Pancreas (tissue), 10 donors: ENCODE measurements around the gene TLE5. TPM values are rescaled to one million over a fixed set of nuclear protein-coding genes. Genes with fewer than 3 reads are reported as not detected.
"Not testable (repeated sequence)": the region's sequence is repeated elsewhere in the genome, so short reads cannot be mapped to it uniquely, and the experiment has no call there.

ENCODE experiments used
- ATAC-seq, 4 donors: fragments of 200-7000 bp; cut with Tn5 transposase; one replicate each; pipeline versions ENCODE4 v1.8.0 to v1.9.1; 2020; ENCODE audit warnings: mild to moderate bottlenecking in 4 of 4, moderate library complexity in 4 of 4
- DNase-seq, 6 donors: peaks; one replicate each; pipeline ENCODE4 v3.0.0-alpha.2; 2020
- FAIRE-seq: peaks from 2 replicates; lab custom pipeline; 2012; peaks lifted over from hg19 to GRCh38; lab: Jason Lieb, UNC
- H3K27ac ChIP-seq, 4 donors: fragments of 200-600 bp; sonication (generic); 1 replicate in 3 of 4; 2 replicates in 1 of 4; pipeline versions ENCODE4 v1.5.0 to v1.8.0; 2020
- H3K27me3 ChIP-seq, 4 donors: fragments of 200-600 bp; one replicate each; pipeline ENCODE4 v1.8.0; 2021
- H3K36me3 ChIP-seq, 3 donors: fragments of 200-600 bp; sonication (generic) in 1 of 3; one replicate each; pipeline versions ENCODE4 v1.5.0 to v1.8.0; 2020 to 2021
- H3K4me1 ChIP-seq, 3 donors: fragments of 200-600 bp; one replicate each; pipeline ENCODE4 v1.8.0; 2021
- H3K4me3 ChIP-seq, 4 donors: fragments of 200-600 bp; sonication (generic) in 2 of 4; one replicate each; pipeline versions ENCODE4 v1.5.0 to v1.8.0; 2020 to 2021
- H3K9me3 ChIP-seq, 4 donors: fragments of 200-600 bp; one replicate each; pipeline ENCODE4 v1.8.0; 2021
- WGBS, 2 donors: extraction: QIAGEN DNeasy Blood & Tissue Kit; methylation state at CpG; one replicate each; pipeline ENCODE4 v1.1.7; 2013; 5-methylcytosine and 5-hydroxymethylcytosine counted together
- intact Hi-C, 3 donors: fragments of 100-400 bp; cut with DNase I; formaldehyde crosslinking; loops; one replicate each; pipeline versions ENCODE4 v1.11.1 to v1.14.2; 2022
- polyA plus RNA-seq, 2 donors: library from polyadenylated mRNA; stranded (reverse); fragments of 200-250 nt; gene quantifications; one replicate each; pipeline ENCODE4 v1.2.3, GENCODE V29; 2013
- total RNA-seq, 6 donors: library from RNA; stranded (reverse); fragmentation: NEBNext Ultra II Directional in 4 of 6; extraction: Animal tissue kit (Norgen Biotek cat#: 25700) in 4 of 6; gene quantifications; one replicate each; pipeline versions ENCODE4 v1.2.1 to v1.2.4, GENCODE V29; 2021 to 2023
- TF ChIP-seq, protein P1 (sequence below), 4 donors: fragments of 200-600 bp; sonication (generic) in 3 of 4; IDR thresholded peaks; one replicate each; pipeline versions ENCODE4 v1.5.0 to v1.8.0; 2021; ENCODE audit warnings: antibody characterized with exemption in 4 of 4
- donor health status: healthy with polysubstance abuse.
- donor health status: DM: no; HTN: no; CAD: no; lungs with moderate emphysema.
- donor health status: DM: no; HTN: no; CAD: no.
- donor health status: control.
- donor health status: control.
- donor health status: Bipolar disorder and iron deficiency.
- donor health status: DM: yes; HTN: yes; CAD: no.
- donor health status: DM: no; HTN: no; CAD: no.
- donor health status: DM: no; HTN: no; CAD: no.
- donor health status: DM: yes; HTN: yes; CAD: no.

Gene TLE5
- total and polyA plus RNA-seq, 8 donors: 165 to 573 (median 229) TPM

DNA sequence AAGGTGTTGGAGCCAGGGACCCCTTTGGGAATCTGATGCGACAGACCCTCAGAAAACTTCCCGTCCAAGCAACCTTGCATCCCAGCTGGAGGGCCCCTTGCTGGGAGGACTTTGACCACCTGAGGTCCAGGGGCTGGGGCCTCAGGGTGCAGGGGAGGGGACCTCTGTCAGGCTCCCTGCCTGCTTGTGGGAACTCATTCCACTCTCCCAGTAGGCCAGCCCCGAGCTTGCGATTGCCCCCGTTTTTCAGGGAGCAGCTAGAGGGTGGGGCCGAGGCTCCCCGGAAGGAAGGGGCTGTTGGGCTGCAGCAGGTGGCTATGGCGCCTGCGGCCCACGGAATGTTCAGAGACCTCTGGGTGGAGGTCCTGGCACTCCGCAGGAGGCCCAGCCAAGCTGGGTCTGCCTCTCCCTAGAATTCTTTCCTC, 34.6 kb upstream of the TLE5 start:
- no peak for FAIRE-seq

DNA sequence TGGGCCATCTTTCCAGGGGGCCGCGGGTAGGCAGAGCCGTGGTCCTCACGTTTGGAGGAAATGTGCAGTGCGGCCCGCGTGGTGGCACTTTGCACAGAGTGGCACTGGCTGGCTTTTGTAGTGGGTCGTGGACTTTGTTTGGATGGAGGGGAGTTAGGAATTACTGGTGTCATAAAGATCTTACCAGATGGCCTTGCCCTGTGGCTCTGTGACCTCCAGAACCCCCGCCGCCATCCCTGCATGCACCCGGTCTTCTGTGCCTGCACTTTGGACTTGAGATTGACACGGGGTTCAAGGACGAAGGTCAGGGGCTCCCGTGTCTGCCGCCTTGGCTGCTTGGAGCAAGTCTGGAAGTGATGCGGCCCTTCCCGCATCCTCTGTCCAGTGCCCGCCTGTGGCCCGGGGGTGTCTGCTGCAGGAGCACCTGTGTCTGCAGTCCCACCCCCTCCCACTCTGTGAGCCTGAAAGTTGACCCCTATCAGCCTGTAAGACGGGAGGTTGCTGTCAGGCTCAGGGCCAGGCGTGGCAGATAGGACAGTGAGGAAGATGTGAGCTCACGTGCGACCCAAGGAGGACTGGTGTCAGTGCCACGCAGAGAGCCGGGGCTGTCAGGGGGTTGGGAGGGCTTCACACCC, 34.1 kb upstream of the TLE5 start:
- Histone ChIP-seq H3K4me1 (peaks cover 26 to 36% (median 29%) of the 10 kb centered on the region in 3 donors), H3K27me3 (no peaks in the 10 kb centered on the region), H3K9me3 (no peaks in the 10 kb centered on the region), H3K36me3 (no peaks in the 10 kb centered on the region), H3K27ac (peak overlapping the region in 2 of 4 donors; percentile 15 to 30), H3K4me3 (peak overlapping the region in 3 of 4 donors; percentile 72 to 97 (median 94))
- intact Hi-C loops: no loop called here
- DNase-seq (peak in 1 of 6 donors; percentile 68), FAIRE-seq (no peak), ATAC-seq (no peak)
- 16 to 20% methylated on average over 25 of the region's 25 CpGs for WGBS, 2 donors
- TF ChIP-seq, protein P1, sequence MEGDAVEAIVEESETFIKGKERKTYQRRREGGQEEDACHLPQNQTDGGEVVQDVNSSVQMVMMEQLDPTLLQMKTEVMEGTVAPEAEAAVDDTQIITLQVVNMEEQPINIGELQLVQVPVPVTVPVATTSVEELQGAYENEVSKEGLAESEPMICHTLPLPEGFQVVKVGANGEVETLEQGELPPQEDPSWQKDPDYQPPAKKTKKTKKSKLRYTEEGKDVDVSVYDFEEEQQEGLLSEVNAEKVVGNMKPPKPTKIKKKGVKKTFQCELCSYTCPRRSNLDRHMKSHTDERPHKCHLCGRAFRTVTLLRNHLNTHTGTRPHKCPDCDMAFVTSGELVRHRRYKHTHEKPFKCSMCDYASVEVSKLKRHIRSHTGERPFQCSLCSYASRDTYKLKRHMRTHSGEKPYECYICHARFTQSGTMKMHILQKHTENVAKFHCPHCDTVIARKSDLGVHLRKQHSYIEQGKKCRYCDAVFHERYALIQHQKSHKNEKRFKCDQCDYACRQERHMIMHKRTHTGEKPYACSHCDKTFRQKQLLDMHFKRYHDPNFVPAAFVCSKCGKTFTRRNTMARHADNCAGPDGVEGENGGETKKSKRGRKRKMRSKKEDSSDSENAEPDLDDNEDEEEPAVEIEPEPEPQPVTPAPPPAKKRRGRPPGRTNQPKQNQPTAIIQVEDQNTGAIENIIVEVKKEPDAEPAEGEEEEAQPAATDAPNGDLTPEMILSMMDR (IDR thresholded peaks at IDR 0.05): no peak

More for the DNA sequence above, 34.6 kb upstream of the TLE5 start:
- H3K4me1 ChIP-seq: peaks cover 26 to 36% (median 29%) of the 10 kb centered on the region in 3 donors
- TF ChIP-seq, protein P1 (IDR thresholded peaks at IDR 0.05): no peak
- H3K27ac ChIP-seq: peak overlapping the region in 3 of 4 donors; percentile 30 to 62 (median 53)
- no peaks in the 10 kb centered on the region for H3K27me3 ChIP-seq
- DNase-seq: peak in 1 of 6 donors; percentile 67
- peak overlapping the region in 2 of 4 donors; percentile 94 to 97 for H3K4me3 ChIP-seq
- intact Hi-C loops: no loop called here
- no peaks in the 10 kb centered on the region for H3K36me3 ChIP-seq
- WGBS, 2 donors: 14 to 19% methylated on average over 11 of the region's 11 CpGs
- H3K9me3 ChIP-seq: no peaks in the 10 kb centered on the region
- no peak for ATAC-seq

DNA sequence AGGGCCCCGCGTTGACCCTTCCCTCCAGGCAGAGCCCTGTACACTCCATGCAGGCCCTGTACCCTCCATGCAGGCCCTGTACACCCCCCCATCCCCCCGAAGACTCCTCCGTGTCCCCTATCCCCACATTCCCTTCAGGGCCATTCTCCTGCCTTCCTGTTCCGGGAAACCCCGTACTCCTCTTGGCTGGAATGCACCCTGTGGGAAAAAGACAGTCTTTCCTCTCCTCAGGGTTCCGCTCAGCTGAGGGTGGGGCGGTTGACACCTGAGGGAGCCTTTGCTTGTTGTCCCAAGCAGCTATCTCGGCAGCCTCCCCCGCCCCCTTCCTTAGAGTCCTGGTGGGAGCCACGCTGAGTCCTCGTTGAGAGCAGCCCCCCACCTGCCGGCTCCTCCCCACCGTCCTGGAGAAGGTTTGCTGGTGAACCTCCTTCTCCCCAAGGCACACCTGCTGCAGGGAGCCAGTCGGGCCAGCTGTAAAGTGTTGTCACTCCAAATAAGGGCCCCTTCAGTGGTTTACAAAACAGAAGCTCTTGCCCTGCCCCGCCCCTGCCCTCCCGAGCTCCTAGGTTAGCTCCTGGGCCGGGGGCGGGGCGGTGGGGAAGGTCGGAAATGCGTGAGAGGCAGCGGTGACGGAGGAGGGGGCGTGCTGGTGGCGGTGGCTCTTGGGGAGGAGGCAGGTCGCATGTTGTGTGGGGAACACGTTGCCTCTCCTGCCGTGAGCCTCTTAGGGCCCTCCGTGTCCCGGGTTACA, 33.3 kb upstream of the TLE5 start:
- no peak for FAIRE-seq

DNA sequence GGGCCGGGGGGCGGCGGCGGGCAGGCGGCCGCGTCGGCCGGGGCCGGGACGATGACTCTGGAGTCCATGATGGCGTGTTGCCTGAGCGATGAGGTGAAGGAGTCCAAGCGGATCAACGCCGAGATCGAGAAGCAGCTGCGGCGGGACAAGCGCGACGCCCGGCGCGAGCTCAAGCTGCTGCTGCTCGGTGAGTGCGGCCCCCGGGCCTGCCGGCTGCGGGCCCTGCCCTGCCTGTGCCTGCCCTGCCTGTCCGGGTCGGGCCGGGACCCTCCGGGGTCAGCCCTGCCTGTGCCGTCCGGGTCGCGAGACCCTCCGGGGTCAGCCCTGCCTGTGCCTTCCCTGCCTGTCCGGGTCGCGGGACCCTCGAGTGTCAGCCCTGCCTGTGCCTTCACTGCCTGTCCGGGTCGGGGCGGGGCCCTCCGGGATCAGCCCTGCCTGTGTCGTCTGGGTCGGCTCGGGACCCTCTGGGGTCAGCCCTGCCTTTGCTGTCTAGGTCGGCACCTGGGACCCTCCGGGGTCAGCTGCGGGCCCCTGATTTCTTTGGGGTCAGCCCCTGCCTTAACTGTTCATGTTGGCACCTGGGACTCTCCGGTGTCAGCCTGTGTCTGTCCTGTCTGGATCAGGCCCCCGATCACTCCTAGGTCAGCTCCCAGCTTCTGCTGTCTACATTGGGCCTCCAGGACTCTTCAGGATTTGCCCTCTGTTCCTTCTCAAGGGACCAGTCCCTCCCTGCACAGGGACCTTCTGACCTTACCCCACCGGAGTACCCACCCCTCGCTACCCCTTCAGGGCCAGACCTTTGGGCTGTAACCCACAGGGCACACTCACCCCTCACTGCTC, 32.5 kb upstream of the TLE5 start:
- ATAC-seq (no peak), DNase-seq (peak in 3 of 6 donors; percentile 54 to 86 (median 61)), FAIRE-seq (no peak)
- Histone ChIP-seq H3K4me1 (peaks cover 26 to 36% (median 29%) of the 10 kb centered on the region in 3 donors), H3K36me3 (no peaks in the 10 kb centered on the region), H3K27ac (peak overlapping the region in 2 of 4 donors; percentile 2 to 40), H3K27me3 (no peaks in the 10 kb centered on the region), H3K4me3 (peak overlapping the region; percentile 72 to 97 (median 94)), H3K9me3 (no peaks in the 10 kb centered on the region)
- TF ChIP-seq, protein P1 (IDR thresholded peaks at IDR 0.05): no peak
- 1 to 2% methylated on average over 41 to 57 of the region's 57 CpGs for WGBS, 2 donors
- intact Hi-C loops: no loop called here

More for the DNA sequence above, 33.3 kb upstream of the TLE5 start:
- ATAC-seq: no peak
- Histone ChIP-seq H3K4me3 (peak overlapping the region; percentile 72 to 97 (median 94)), H3K36me3 (no peaks in the 10 kb centered on the region), H3K9me3 (no peaks in the 10 kb centered on the region), H3K27ac (peak overlapping the region in 1 of 4 donors; percentile 15), H3K4me1 (peaks cover 26 to 36% (median 29%) of the 10 kb centered on the region in 3 donors), H3K27me3 (no peaks in the 10 kb centered on the region)
- peak in 3 of 6 donors; percentile 39 to 76 (median 55) for DNase-seq
- TF ChIP-seq, protein P1 (IDR thresholded peaks at IDR 0.05): no peak
- 3% methylated on average over 31 of the region's 31 CpGs for WGBS, 2 donors
- intact Hi-C loops: no loop called here

DNA sequence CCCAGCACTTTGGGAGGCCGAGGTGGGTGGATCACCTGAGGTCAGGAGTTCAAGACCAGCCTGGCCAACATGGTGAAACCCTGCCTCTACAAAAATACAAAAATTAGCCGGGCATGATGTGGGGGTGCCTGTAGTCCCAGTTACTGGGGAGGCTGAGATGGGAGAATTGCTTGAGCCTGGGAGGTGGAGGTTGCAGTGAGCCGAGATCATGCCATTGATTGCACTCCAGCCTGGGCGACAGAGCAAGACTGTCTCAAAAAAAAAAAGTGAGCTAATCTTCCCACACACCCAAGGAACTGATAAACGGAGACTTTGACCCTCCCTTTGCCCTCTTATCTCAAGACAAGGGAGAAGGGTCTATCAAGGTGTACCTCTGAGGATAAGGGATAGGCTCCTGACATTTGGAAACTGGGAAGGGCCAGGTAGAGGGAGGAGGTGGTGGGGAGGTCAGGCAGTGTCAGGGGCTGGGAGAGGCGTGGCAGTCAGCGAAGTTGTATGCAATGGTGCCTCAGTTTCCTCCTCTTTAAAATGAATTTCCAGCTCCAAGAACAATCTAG, 27.1 kb upstream of the TLE5 start:
- H3K9me3 ChIP-seq, intact Hi-C loops, ATAC-seq, FAIRE-seq, DNase-seq, H3K27me3 ChIP-seq, H3K4me1 ChIP-seq, H3K4me3 ChIP-seq, H3K27ac ChIP-seq, H3K36me3 ChIP-seq: not testable (repeated sequence)
- WGBS, 2 donors: 65 to 75% methylated on average over 7 of the region's 7 CpGs
